SK-N-SH treated with all-trans-retinoic acid at 6 μM for 48 hours (cell line): ENCODE data around the gene BRPF3.

ENCODE experiments used
- ATAC-seq: fragments of 200-7000 bp; cut with Tn5 transposase; 3 replicates; pipeline ENCODE4 v1.9.1; 2020; ENCODE audit warnings: mild to moderate bottlenecking, moderate library complexity
- ARNTL ChIP-seq: fragments of 450-650 bp; formaldehyde crosslinking; IDR thresholded peaks from 2 replicates; pipeline ENCODE4 v1.5.0; 2020; ENCODE audit warnings: low read depth, mild to moderate bottlenecking, moderate library complexity, borderline replicate concordance
- BACH2 ChIP-seq: fragments of 250-450 bp; sonication (Bioruptor Pico); IDR thresholded peaks from 2 replicates; pipeline ENCODE4 v1.9.0; 2021; ENCODE audit warnings: mild to moderate bottlenecking, borderline replicate concordance
- CREB5 ChIP-seq: fragments of 250-450 bp; sonication (Bioruptor Pico); IDR thresholded peaks from 2 replicates; pipeline ENCODE4 v1.5.1; 2020; ENCODE audit warnings: low read depth, mild to moderate bottlenecking, moderate library complexity
- CSDC2 ChIP-seq: fragments of 250-450 bp; sonication (Bioruptor Pico); IDR thresholded peaks from 2 replicates; pipeline ENCODE4 v1.5.0; 2020; ENCODE audit warnings: mild to moderate bottlenecking, moderate library complexity
- CSRNP3 ChIP-seq: fragments of 250-450 bp; sonication (Bioruptor Pico); IDR thresholded peaks from 2 replicates; pipeline ENCODE4 v1.5.1; 2021; ENCODE audit warnings: mild to moderate bottlenecking, moderate library complexity
- ESRRG ChIP-seq: fragments of 250-450 bp; sonication (Bioruptor Pico); IDR thresholded peaks from 2 replicates; pipeline ENCODE4 v1.6.1; 2021; ENCODE audit warnings: mild to moderate bottlenecking
- GLIS3 ChIP-seq: fragments of 250-450 bp; sonication (Bioruptor Pico); IDR thresholded peaks from 2 replicates; pipeline ENCODE4 v1.5.0; 2020; ENCODE audit warnings: mild to moderate bottlenecking, moderate library complexity
- OSR1 ChIP-seq: fragments of 250-450 bp; sonication (Bioruptor Pico); IDR thresholded peaks from 2 replicates; pipeline ENCODE4 v1.8.0; 2022; ENCODE audit warnings: moderate library complexity, mild to moderate bottlenecking, inconsistent platforms
- POU6F1 ChIP-seq: fragments of 250-450 bp; sonication (Bioruptor Pico); IDR thresholded peaks from 2 replicates; pipeline ENCODE4 v1.8.0; 2021; ENCODE audit warnings: low read depth, mild to moderate bottlenecking, moderate library complexity, borderline replicate concordance
- PPARA ChIP-seq: fragments of 250-450 bp; sonication (Bioruptor Pico); IDR thresholded peaks from 2 replicates; pipeline ENCODE4 v1.5.0; 2020; ENCODE audit warnings: mild to moderate bottlenecking, borderline replicate concordance
- RARB ChIP-seq: fragments of 250-450 bp; sonication (Bioruptor Pico); IDR thresholded peaks from 2 replicates; pipeline ENCODE4 v1.8.0; 2021; ENCODE audit warnings: mild to moderate bottlenecking, moderate library complexity
- SNAI2 ChIP-seq: fragments of 250-450 bp; sonication (Bioruptor Pico); IDR thresholded peaks from 2 replicates; pipeline ENCODE4 v1.5.0; 2020; ENCODE audit warnings: mild to moderate bottlenecking, moderate library complexity
- TCF4 ChIP-seq: fragments of 250-450 bp; sonication (Bioruptor Pico); IDR thresholded peaks from 2 replicates; pipeline ENCODE4 v1.8.0; 2021; ENCODE audit warnings: mild to moderate bottlenecking, moderate library complexity, borderline replicate concordance
- TOX ChIP-seq: fragments of 250-450 bp; sonication (Bioruptor Pico); IDR thresholded peaks from 2 replicates; pipeline ENCODE4 v1.8.0; 2021; ENCODE audit warnings: mild to moderate bottlenecking, moderate library complexity, borderline replicate concordance
- TSHZ2 ChIP-seq: fragments of 250-450 bp; sonication (Bioruptor Pico); IDR thresholded peaks from 2 replicates; pipeline ENCODE4 v1.5.0; 2020; ENCODE audit warnings: mild to moderate bottlenecking, moderate library complexity
- ZC3H10 ChIP-seq: fragments of 250-450 bp; sonication (Bioruptor Pico); IDR thresholded peaks from 2 replicates; pipeline ENCODE4 v1.5.1; 2021; ENCODE audit warnings: mild to moderate bottlenecking, moderate library complexity
- ZFP3 ChIP-seq: fragments of 250-450 bp; sonication (Bioruptor Pico); IDR thresholded peaks from 2 replicates; pipeline ENCODE4 v1.5.0; 2020; ENCODE audit warnings: mild to moderate bottlenecking, moderate library complexity
- ZFP30 ChIP-seq: fragments of 450-650 bp; formaldehyde crosslinking; IDR thresholded peaks from 2 replicates; pipeline ENCODE4 v1.5.0; 2022; ENCODE audit warnings: mild to moderate bottlenecking, moderate library complexity
- ZNF565 ChIP-seq: fragments of 450-650 bp; formaldehyde crosslinking; conservative IDR thresholded peaks from 2 replicates; pipeline ENCODE4 v1.5.0; 2020; ENCODE audit warnings: low read depth, mild to moderate bottlenecking, moderate library complexity
- ZNF8 ChIP-seq: fragments of 450-650 bp; formaldehyde crosslinking; IDR thresholded peaks from 2 replicates; pipeline ENCODE4 v1.5.0; 2020; ENCODE audit warnings: mild to moderate bottlenecking, moderate library complexity

BRPF3 gene

GRCh38 chr6:36209606-36210005, 13.1 kb downstream of the BRPF3 start (continued):
- no peak for TF ChIP-seq CSRNP3 (CRISPR knock-in tag)
- TF ChIP-seq ARNTL (CRISPR knock-in tag) = no peak
- no peak for TF ChIP-seq ZNF565 (CRISPR knock-in tag)
- TF ChIP-seq PPARA (CRISPR knock-in tag) = no peak
- TF ChIP-seq, all 23 proteins: peak for 0

GRCh38 chr6:36210182-36210581, 13.6 kb downstream of the BRPF3 start:
- no peak for ATAC-seq
- TF ChIP-seq POU6F1 (CRISPR knock-in tag) (no peak), TOX (CRISPR knock-in tag) (no peak), ESRRG (CRISPR knock-in tag) (no peak), PPARA (CRISPR knock-in tag) (no peak), TSHZ2 (no peak), RARB (CRISPR knock-in tag) (no peak), CSRNP3 (CRISPR knock-in tag) (no peak), ZNF565 (CRISPR knock-in tag) (no peak), CREB5 (CRISPR knock-in tag) (no peak), ARNTL (CRISPR knock-in tag) (no peak), GLIS3 (CRISPR knock-in tag) (no peak), ZC3H10 (no peak), ZNF8 (no peak)

- ATAC-seq = no peak
- TF ChIP-seq ZFP3 (CRISPR knock-in tag) (no peak), TCF4 (CRISPR knock-in tag) (no peak), CSDC2 (CRISPR knock-in tag) (no peak), CREB5 (CRISPR knock-in tag) (no peak), ZC3H10 (no peak), POU6F1 (CRISPR knock-in tag) (no peak), ARNTL (CRISPR knock-in tag) (no peak), ZFP30 (CRISPR knock-in tag) (no peak), ZNF565 (CRISPR knock-in tag) (no peak), TSHZ2 (no peak), BACH2 (CRISPR knock-in tag) (no peak), ZNF8 (no peak), RARB (CRISPR knock-in tag) (no peak), ESRRG (CRISPR knock-in tag) (no peak), OSR1 (CRISPR knock-in tag) (no peak), GLIS3 (CRISPR knock-in tag) (no peak), SNAI2 (CRISPR knock-in tag) (no peak)
Measured at GRCh38 chr6:36210886-36211595, 14.5 kb downstream of the BRPF3 start.
